MM.1S (cell line): Measurements from ENCODE around the gene CD151.
A peak's percentile ranks its signal among the peaks of the same experiment; 100 is the strongest.

Source experiments
- DNase-seq: peaks from one replicate; pipeline ENCODE4 v3.0.0-alpha.2; 2015
- H2AFZ ChIP-seq: fragments of 300-600 bp; sonication (generic); 2 replicates; pipeline ENCODE4 v1.6.0; 2016; ENCODE audit warnings: antibody characterized with exemption, low read length
- H3F3A ChIP-seq: fragments of 300-600 bp; sonication (generic); 2 replicates; pipeline ENCODE4 v1.6.1; 2016; ENCODE audit warnings: mild to moderate bottlenecking, antibody characterized with exemption, low read length, moderate library complexity, mixed read lengths; ENCODE audit not compliant: insufficient read depth
- H3K27ac ChIP-seq: fragments of 300-600 bp; sonication (generic); 2 replicates; pipeline ENCODE4 v1.5.1; 2016; ENCODE audit warnings: mild to moderate bottlenecking, low read length
- H3K27me3 ChIP-seq: fragments of 300-600 bp; sonication (generic); replicated peaks from 2 replicates; pipeline ENCODE4 v1.6.0; 2016; ENCODE audit warnings: low read length; ENCODE audit not compliant: insufficient read depth
- H3K36me3 ChIP-seq: fragments of 300-600 bp; sonication (generic); replicated peaks from 2 replicates; pipeline ENCODE4 v1.6.1; 2016; ENCODE audit warnings: mild to moderate bottlenecking, low read length, mixed read lengths; ENCODE audit not compliant: insufficient read depth
- H3K4me1 ChIP-seq: fragments of 300-600 bp; sonication (generic); 2 replicates; pipeline ENCODE4 v1.6.1; 2016; ENCODE audit warnings: low read length, mixed read lengths
- H3K4me2 ChIP-seq: fragments of 300-600 bp; sonication (generic); 2 replicates; pipeline ENCODE4 v1.6.0; 2016; ENCODE audit warnings: low read depth, low read length
- H3K4me3 ChIP-seq: fragments of 300-600 bp; sonication (generic); 2 replicates; pipeline ENCODE4 v1.5.1; 2016; ENCODE audit warnings: low read length, mixed read lengths
- H3K79me2 ChIP-seq: fragments of 300-600 bp; sonication (generic); 2 replicates; pipeline ENCODE4 v1.6.1; 2016; ENCODE audit warnings: mixed run types, low read length, mixed read lengths
- H3K9ac ChIP-seq: fragments of 300-600 bp; sonication (generic); 2 replicates; pipeline ENCODE4 v1.6.1; 2016; ENCODE audit warnings: low read length, mixed read lengths
- H3K9me2 ChIP-seq: fragments of 300-600 bp; sonication (generic); replicated peaks from 2 replicates; pipeline ENCODE4 v1.6.1; 2016; ENCODE audit warnings: mild to moderate bottlenecking, low read length, mixed read lengths; ENCODE audit not compliant: insufficient read depth
- H3K9me3 ChIP-seq: fragments of 300-600 bp; sonication (generic); replicated peaks from 2 replicates; pipeline ENCODE4 v1.6.1; 2016; ENCODE audit warnings: mild to moderate bottlenecking, low read length, mixed read lengths; ENCODE audit not compliant: insufficient read depth
- H4K20me1 ChIP-seq: fragments of 300-600 bp; sonication (generic); 2 replicates; pipeline ENCODE4 v1.6.1; 2016; ENCODE audit warnings: mild to moderate bottlenecking, low read length, moderate library complexity, mixed read lengths; ENCODE audit not compliant: insufficient read depth
- EZH2 ChIP-seq: fragments of 300-600 bp; sonication (generic); optimal IDR thresholded peaks from 2 replicates; pipeline ENCODE3; 2017; ENCODE audit warnings: low read depth, mild to moderate bottlenecking, antibody characterized with exemption, low read length, mixed read lengths
- EZH2phosphoT487 ChIP-seq: fragments of 300-600 bp; sonication (generic); IDR thresholded peaks from 2 replicates; pipeline ENCODE4 v1.6.1; 2018; ENCODE audit warnings: antibody characterized with exemption, low read length
- TF ChIP-seq, protein P1 (sequence below): fragments of 300-600 bp; sonication (generic); IDR thresholded peaks from 2 replicates; pipeline ENCODE4 v1.5.1; 2016; ENCODE audit warnings: antibody characterized with exemption, low read length, mixed read lengths

Gene CD151

GRCh38 chr11:794766-795633, 37.8 kb upstream of the CD151 start:
- peak overlapping the region; percentile 85; the same call in 1 of the 2 replicates for H3K9ac ChIP-seq

DNA sequence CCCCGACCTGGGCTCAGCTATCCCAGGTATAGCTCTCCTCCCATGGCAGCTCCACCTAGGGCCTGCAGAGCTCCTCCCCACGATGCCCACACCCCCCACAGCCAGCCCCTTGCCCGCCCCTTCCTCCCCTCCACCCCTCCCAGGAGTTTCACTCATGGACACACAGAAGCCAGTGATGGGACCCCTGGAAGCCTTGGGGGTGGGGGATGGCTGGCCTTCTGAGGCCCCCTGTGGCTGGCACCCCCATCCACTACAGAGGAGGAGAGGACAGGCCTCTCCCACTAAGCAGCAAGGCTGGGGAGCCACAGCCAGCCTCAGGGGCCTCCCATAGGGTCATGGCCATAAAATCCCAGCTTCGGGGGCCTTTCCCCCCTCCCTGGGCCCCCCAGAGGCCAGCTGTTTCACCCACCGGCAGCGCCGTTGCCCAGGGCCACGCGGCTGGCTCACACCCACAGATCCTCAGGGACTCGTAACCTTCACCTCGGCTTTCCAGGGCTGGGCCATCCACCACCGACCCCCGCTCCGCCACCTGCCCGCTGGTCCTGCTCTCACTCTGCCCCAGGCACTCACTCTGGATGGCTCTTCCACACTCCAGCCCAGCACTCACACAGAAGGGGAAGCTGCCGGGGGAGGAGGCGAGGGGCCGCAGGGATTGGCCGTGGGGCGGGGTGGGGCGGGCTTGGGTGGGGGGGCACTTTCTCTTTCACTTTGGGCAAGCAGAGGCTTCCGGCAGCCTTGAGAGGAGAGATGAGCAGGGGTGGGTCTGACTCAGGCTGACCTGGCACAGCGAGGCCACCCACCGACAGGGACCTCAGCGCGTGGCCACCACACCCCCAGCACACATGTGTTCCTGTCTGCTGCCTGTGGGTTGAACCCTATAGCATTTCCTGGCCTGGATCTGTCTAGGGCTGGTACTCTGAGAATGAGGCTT, 36.9 kb upstream of the CD151 start:
- Histone ChIP-seq H3K79me2 (peaks cover 41% of the 10 kb centered on the region), H3K9me2 (no peaks in the 10 kb centered on the region), H3K27me3 (no peaks in the 10 kb centered on the region), H2AFZ (peak overlapping the region; percentile 70; the same call in 1 of the 2 replicates), H3K4me2 (peak overlapping the region; percentile 100), H3F3A (peaks cover 21% of the 10 kb centered on the region), H3K9me3 (no peaks in the 10 kb centered on the region), H3K27ac (peak overlapping the region; percentile 67), H4K20me1 (no peaks in the 10 kb centered on the region), H3K36me3 (no peaks in the 10 kb centered on the region), H3K4me1 (no peaks in the 10 kb centered on the region), H3K9ac (peak overlapping the region; percentile 85), H3K4me3 (peak overlapping the region; percentile 84)
- peak; percentile 83 for DNase-seq
- TF ChIP-seq, protein P1, sequence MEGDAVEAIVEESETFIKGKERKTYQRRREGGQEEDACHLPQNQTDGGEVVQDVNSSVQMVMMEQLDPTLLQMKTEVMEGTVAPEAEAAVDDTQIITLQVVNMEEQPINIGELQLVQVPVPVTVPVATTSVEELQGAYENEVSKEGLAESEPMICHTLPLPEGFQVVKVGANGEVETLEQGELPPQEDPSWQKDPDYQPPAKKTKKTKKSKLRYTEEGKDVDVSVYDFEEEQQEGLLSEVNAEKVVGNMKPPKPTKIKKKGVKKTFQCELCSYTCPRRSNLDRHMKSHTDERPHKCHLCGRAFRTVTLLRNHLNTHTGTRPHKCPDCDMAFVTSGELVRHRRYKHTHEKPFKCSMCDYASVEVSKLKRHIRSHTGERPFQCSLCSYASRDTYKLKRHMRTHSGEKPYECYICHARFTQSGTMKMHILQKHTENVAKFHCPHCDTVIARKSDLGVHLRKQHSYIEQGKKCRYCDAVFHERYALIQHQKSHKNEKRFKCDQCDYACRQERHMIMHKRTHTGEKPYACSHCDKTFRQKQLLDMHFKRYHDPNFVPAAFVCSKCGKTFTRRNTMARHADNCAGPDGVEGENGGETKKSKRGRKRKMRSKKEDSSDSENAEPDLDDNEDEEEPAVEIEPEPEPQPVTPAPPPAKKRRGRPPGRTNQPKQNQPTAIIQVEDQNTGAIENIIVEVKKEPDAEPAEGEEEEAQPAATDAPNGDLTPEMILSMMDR = no peak

More at GRCh38 chr11:794766-795633, 37.8 kb upstream of the CD151 start:
- Histone ChIP-seq H3K9me3 (no peaks in the 10 kb centered on the region), H3K4me1 (no peaks in the 10 kb centered on the region), H3K27ac (no peak overlapping the region), H3F3A (peaks cover 27% of the 10 kb centered on the region), H3K36me3 (no peaks in the 10 kb centered on the region), H3K79me2 (peaks cover 41% of the 10 kb centered on the region), H3K9me2 (no peaks in the 10 kb centered on the region), H2AFZ (no peak overlapping the region), H3K4me3 (peak overlapping the region; percentile 84), H4K20me1 (no peaks in the 10 kb centered on the region), H3K4me2 (peak overlapping the region; percentile 95), H3K27me3 (no peaks in the 10 kb centered on the region)
- no peak for TF ChIP-seq EZH2
- no peak for DNase-seq

- TF ChIP-seq EZH2phosphoT487 (no peak), EZH2 (no peak)
- TF ChIP-seq, protein P1 = no peak
- no peaks in the 10 kb centered on the region for H3K27me3 ChIP-seq
- peaks cover 41% of the 10 kb centered on the region for H3K79me2 ChIP-seq
- no peaks in the 10 kb centered on the region for H4K20me1 ChIP-seq
- peak overlapping the region; percentile 85 for H3K9ac ChIP-seq
- H2AFZ ChIP-seq = peak overlapping the region; percentile 69
- no peak for DNase-seq
- H3K36me3 ChIP-seq = no peaks in the 10 kb centered on the region
- H3K4me2 ChIP-seq = peak overlapping the region; percentile 100
- H3F3A ChIP-seq = peaks cover 21% of the 10 kb centered on the region
- H3K9me3 ChIP-seq = no peaks in the 10 kb centered on the region
- no peaks in the 10 kb centered on the region for H3K9me2 ChIP-seq
- peak overlapping the region; percentile 67 for H3K27ac ChIP-seq
- H3K4me1 ChIP-seq = no peaks in the 10 kb centered on the region
- H3K4me3 ChIP-seq = peak overlapping the region; percentile 84
These were observed 36.0 kb upstream of the CD151 start for GRCh38 chr11:796565-797295.
